Measurements from ENCODE around the gene TAMALIN.

DNA sequence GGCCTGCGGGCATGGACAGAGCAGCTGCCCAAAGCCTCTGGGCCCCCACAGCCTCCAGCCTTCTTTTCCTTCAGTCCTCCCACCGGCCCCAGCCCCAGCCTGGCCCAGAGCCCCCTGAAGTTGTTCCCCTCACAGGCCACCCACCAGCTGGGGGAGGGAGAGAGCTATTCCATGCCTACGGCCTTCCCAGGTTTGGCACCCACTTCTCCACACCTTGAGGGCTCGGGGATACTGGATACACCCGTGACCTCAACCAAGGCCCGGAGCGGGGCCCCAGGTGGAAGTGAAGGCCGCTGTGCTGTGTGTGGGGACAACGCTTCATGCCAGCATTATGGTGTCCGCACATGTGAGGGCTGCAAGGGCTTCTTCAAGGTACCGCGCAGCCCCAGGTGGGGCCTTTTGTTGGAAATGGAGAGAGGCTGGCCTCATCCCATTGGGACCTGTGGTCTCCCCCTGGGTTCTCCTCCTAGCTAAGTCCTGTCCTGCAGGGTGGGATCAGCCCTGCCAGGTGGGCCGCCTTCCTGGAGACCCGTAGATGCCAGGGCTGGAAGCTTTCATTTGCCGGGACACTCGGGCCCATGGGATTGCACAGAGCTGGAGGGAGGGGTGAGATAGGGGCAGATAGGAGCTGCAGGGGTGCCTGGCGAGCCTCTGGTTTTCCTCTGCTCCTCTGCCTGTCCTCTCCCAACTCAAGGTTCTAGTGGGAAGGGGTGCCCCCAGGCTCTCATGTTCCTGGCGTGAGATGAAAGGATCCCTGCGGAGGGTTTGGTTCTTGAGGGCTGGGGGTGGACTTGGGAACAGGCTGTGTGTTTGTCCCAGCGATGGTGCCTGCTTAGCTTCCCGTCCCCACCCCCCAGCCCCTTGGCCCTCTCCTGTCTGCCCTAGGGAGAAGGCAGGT is 48.3 kb downstream of the TAMALIN start:
- TF ChIP-seq SP1 (IDR thresholded peaks at IDR 0.05): no peak
- no peak for TF ChIP-seq FOXK2 (IDR thresholded peaks at IDR 0.05)
- TF ChIP-seq L3MBTL2 (conservative IDR thresholded peaks at IDR 0.05): no peak
- no peak for TF ChIP-seq HDGF (IDR thresholded peaks at IDR 0.05; ENCODE audit: borderline replicate concordance)
- no peak for TF ChIP-seq ELF4 (IDR thresholded peaks at IDR 0.05)
- TF ChIP-seq LEF1 (IDR thresholded peaks at IDR 0.05; ENCODE audit: borderline replicate concordance): no peak
- no peak for TF ChIP-seq TARDBP (IDR thresholded peaks at IDR 0.05)
- TF ChIP-seq, protein P1, sequence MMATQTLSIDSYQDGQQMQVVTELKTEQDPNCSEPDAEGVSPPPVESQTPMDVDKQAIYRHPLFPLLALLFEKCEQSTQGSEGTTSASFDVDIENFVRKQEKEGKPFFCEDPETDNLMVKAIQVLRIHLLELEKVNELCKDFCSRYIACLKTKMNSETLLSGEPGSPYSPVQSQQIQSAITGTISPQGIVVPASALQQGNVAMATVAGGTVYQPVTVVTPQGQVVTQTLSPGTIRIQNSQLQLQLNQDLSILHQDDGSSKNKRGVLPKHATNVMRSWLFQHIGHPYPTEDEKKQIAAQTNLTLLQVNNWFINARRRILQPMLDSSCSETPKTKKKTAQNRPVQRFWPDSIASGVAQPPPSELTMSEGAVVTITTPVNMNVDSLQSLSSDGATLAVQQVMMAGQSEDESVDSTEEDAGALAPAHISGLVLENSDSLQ (IDR thresholded peaks at IDR 0.05): no peak
- no peak for TF ChIP-seq SUZ12 (IDR thresholded peaks at IDR 0.05)
- TF ChIP-seq ZNF384 (IDR thresholded peaks at IDR 0.05): no peak
